GM21381 (cell line): ENCODE measurements around the gene BTAF1.

Experiments used
- ATAC-seq: cut with Tn5 transposase; IDR thresholded peaks from one replicate; pipeline ENCODE4 v1.9.1; 2021; ENCODE audit warnings: mild to moderate bottlenecking, moderate library complexity; ENCODE audit not compliant: unreplicated experiment

The BTAF1 gene

GRCh38 chr10:91907914-91908336 lies 15.6 kb upstream of the BTAF1 start:
- no peak for ATAC-seq

GRCh38 chr10:91908337-91909116 lies 15.0 kb upstream of the BTAF1 start:
- peak; percentile 89 for ATAC-seq

DNA sequence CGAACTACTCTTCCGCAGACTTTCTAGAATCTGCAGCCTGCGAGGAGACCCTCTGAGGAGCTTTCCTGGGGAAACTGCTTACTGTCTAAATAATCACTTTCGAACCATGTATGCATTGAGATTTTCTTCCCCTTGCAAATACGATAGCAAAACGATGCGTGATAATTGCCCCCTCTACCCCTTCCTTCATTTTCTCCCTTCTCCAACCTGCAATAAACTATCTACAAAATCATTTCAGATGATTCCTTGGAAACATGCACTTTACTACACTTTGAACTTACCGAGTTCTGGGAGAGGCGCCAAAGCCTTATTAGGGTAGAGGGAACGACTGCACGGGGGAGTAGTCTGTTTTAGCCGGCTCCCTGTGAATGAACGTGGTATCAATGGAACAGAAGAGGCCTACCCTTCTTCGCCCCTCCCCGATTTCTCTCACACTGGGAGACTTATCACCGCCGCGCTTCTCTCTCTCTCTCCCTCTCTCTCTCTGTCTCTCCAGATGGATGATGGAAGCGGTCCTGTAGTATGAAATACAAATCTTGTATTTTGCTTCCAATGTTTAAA lies 14.4 kb upstream of the BTAF1 start, which contains the start of gene FGFBP3:
FGFBP3 (minus strand) TSS at position 370 of the 561 bp plus-strand sequence. CDS start 517 bp downstream, outside the sequence.
- ATAC-seq = no peak

- no peak for ATAC-seq
These were observed 13.1 kb upstream of the BTAF1 start for GRCh38 chr10:91910467-91910866.

- no peak for ATAC-seq
These were observed 3.9 kb upstream of the BTAF1 start for GRCh38 chr10:91919651-91920050.

- peak; percentile 34 for ATAC-seq
These were observed 847 bp downstream of the BTAF1 start for GRCh38 chr10:91924212-91925021.

- ATAC-seq = no peak
These were observed 1.4 kb downstream of the BTAF1 start for GRCh38 chr10:91925022-91925320.

DNA sequence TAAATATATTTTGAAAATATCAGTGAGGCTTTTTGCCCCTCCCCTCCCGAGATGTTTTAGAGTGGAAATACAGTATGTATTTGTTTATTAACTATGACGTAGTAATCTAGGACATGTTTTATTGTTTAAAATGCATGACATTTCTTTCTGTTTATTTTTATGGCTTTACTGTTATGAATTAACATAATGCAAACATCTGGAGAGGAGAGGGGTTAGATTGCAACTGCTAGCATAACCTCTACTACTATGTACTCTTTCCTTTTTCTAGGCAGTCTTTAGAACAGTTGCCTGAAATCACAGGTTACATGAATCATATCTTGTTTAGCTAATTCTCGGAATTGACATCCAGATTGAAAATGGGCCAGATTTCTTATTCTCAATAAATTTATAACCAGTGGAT lies 7.4 kb downstream of the BTAF1 start:
- ATAC-seq = no peak

GRCh38 chr10:91931526-91932190 lies 8.1 kb downstream of the BTAF1 start:
- no peak for ATAC-seq

DNA sequence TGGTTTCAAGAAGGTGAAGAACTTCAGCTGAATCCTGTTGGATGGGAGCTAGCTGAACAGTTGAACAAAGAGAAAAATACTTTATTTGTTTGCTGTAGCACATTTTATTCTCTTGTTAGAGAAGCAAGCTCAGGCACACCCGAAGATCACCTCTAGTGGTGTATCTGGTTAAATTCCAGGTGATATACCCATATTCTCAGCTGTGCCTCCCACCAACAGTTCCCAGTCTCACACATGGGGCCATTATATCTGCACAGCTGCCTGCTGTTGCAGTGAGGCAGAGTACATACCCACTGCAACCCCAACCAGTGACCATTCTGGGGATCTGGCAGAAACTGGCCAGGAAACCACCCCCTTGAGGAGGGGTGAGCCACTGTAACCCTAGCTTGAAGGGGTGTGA lies 9.2 kb downstream of the BTAF1 start:
- no peak for ATAC-seq

DNA sequence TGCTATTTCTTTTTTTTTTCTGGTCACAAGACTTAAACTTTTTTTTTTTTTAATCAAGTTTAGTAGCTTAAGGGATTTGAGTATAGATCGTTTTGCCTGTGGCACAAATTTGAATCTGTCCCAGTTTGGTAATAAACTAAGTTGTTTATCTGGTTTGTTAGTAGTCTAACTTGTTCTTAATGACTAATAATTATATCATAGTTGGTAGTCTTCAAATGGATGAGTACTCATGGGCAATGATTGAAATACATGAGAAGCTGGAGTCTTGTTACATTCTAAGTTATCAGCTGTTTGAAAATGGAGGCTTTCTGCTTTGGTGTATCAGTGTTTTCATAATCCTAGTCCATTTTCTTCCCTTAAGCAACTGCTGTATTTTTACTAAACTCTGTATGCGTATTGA lies 12.3 kb downstream of the BTAF1 start:
- no peak for ATAC-seq

- no peak for ATAC-seq
These were observed 16.1 kb downstream of the BTAF1 start for GRCh38 chr10:91939653-91940052.

- no peak for ATAC-seq
These were observed 17.9 kb downstream of the BTAF1 start for GRCh38 chr10:91941426-91941825.

- ATAC-seq = peak; percentile 61
These were observed 21.5 kb downstream of the BTAF1 start for GRCh38 chr10:91944880-91945630.

- no peak for ATAC-seq
These were observed 30.1 kb downstream of the BTAF1 start for GRCh38 chr10:91953600-91954160.

- ATAC-seq = no peak
These were observed 31.5 kb downstream of the BTAF1 start for GRCh38 chr10:91955114-91955513.

- no peak for ATAC-seq
These were observed 33.5 kb downstream of the BTAF1 start for GRCh38 chr10:91957091-91957490.

DNA sequence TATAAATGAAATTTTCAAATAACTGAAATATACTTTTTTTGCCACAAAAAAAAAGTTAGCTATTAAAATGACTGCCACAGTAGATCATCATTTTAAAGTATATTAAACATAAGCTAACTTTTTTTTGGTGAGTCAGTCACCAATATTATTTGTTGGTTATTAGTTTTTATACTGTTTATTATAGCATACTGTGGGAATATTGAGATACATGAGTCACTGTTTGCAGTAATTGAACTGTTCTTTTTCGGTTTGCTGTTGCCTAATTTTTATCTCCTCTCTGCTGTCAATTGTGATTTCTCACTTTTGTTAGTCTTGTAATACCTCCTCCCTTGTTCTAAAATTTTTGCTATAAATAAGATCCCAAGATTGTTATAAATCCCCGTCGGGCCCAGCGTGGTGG lies 45.7 kb downstream of the BTAF1 start:
- ATAC-seq = no peak

DNA sequence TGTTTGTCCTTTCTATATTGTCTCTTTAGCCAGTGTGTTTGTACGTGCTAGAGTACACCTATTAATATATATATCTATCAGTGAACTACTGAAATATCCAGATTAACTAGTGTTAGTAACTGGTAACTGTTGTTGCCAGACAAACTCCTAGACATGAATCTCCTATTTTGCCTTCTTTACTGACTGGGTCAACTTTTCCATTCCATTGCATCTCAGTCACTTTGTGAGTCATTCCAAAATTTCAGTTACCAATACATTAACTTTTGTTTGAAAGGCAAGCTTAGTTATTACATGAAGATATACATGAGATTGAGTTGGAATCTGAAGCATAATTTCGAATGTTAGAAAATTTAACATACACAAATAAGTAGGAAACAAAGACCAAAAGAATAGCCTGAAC lies 51.4 kb downstream of the BTAF1 start:
- ATAC-seq = no peak

DNA sequence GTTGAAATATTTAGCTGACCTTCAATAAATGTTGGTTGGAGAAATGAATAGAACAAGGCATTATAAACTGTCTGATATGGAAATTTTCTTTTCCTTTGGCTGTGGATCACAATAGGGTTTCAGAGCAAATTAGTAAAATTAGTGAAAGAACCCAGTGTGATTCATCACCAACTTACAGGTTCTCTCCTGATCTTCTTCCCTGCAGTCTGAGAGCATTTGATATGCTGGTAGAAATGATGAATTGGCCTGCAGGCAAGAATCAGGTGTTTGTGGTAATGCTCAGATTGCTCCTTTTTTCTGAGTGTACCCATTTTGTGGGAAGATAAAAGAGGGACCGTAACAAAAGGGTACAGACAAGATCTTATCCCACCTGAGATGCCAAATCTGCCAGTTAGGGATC lies 51.9 kb downstream of the BTAF1 start:
- ATAC-seq = no peak
